Superior temporal gyrus (tissue), 1 donor: ENCODE results near the gene EFNA5.

Source experiments
- DNase-seq: peaks from one replicate; pipeline ENCODE4 v3.0.0-alpha.2; 2016; ENCODE audit errors: extremely low spot score

EFNA5 gene

GRCh38 chr5:107673039-107673367 lies 2.3 kb upstream of the EFNA5 start:
- DNase-seq = peak; percentile 52

DNA sequence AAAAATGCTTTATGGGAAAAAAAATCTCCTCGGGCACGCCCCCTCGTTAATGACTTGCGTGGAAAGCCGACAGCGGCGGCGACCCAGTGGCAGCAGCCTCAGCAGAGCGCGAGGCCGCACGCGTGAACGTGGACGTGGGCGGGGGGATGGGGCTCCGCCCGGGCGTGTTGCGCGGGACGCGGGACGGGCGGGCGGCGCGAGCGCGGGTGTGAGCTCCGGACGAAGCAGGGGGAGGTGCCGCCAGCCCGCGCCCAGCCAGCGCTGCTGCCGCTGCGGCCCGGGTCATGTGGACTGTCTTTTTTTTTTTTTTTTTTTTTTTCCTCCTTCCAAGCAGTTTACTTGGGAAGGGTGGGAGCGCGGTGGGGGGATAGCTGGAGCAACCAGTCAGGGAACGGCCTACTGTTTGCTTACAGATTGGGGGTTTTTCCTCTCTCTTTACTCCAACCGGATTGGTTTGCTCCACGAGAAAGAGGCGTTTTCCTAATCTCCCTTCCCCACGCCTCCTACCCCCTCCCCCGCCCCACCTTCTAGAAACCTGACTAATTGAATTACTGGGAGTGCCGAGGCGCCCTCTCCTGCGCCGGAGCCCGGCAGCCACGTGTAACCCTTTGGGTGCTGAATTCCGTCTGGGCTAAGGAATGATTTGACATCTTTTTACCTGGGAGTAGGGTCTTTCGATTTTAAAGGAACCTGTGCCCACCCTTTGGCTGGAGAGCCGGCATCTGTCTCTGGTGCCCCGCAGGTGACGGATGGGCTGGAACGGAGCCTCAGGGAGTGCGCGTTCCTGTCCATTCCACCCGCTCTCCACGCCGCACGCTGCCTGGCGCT lies 1.7 kb upstream of the EFNA5 start:
- peak; percentile 65 for DNase-seq

DNA sequence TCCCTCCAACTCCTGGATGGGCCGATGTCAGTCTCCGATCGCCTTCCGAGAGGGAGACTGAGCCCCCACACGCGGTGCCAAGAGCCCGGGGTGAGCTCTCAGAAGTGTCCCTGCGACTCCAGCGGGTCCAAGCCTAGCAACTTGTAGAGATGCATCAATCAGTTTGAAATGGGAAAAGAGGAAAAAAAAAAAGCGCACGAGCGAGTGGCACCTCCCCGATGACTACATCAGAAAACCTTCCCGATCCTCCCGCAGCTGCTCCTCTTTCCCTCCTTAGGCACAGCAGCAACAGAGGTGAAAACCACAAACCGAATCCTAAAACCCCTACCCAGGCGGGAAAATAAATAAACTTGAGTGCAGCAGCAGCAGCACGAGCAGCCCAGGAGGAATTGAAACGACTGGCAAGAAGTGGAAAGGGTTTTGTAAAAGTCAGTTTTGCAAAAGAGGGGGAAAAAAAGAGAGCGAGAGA lies 1.0 kb upstream of the EFNA5 start:
- peak; percentile 49 for DNase-seq

- DNase-seq = peak; percentile 16
Measured at GRCh38 chr5:107670087-107670931, 428 bp downstream of the EFNA5 start.

DNA sequence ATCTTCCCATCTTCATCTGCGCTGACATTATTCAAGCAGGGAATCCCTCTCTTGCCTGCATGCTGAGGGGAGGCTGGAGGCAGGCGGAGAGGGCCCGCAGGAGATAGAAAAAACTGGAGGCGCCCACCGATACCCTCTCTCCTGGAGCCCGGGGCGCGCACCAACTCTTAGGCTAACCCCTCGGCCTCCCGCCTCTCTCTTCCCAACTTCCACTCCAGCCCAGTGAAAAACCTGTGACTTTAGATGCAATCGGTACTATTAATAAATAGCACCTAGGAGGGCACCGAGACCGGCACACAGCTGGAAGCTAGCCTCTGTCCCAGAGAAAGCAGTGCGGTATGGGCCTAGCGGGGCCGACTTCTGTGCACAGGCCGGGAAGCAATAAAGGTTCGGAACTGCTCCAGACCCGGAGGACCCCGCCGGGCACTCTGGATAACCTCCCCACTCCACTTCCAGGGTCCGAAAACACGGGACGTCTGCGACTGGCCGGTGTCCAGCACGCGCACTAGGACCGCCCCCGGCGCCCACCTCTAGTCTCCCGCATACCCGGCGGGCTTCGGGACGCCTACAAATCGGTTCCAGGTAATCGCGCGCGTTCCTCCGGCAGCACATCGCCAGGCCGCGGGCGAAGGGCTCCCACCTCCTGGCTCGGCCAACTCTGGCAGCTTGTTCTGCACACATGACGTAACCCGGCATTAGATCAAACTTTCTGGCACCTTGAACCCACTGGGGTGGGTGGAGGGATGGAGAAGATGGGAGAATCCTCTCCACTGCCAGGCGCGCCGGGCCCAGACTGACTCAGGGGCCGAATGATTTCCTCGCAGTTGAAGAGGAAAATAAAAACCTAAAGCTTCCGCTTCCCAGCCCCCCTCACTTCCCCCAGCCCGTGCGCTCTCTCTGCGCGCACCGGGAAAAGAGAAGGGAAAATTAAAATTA lies 1.4 kb downstream of the EFNA5 start:
- DNase-seq = peak; percentile 19

DNA sequence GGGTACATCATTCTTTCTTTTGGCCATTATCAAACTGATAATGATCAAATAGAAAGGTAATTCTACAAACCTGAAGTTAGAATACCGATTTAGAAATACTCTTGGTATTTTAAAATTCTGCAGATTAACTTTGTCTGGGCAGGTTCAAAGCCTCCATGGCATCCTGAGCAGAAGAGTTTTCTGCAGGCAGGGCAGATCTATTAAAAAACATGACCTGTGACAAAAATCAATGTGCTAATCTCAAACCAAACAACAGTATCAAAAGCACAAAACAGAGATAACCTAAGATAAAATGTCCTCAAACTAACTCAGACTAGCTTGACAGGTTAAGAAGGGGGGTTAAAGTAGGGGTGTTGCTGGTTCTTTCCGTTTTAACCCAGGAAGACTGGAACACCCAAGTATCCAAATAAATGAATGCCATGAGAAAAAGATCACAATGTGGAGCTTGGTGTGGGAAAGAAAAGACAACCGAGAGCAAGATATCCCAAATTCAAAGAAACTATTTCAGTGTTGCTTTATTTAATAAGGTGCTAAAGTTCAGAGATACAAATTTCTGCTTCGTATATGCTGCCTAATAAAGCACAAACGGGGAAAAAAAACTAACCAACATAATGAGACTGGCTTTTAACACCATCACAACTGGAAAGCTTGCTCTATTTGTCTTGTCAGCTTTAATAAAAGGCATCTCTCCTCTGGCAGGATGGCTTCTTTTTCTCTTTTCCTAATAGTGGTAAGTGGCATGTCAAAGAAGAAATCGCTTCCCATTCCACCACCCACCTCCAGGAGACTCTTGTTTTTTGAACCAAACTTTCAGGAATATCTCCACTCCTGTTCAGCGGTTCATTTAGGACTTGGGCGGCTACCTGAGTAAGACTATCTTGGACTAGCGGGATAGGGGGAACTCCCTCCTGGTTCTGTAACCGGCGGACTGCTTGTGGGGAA lies 2.3 kb downstream of the EFNA5 start:
- DNase-seq = peak; percentile 40

- peak; percentile 19 for DNase-seq
Measured at GRCh38 chr5:107666051-107666655, 4.6 kb downstream of the EFNA5 start.

GRCh38 chr5:107665036-107665570 lies 5.6 kb downstream of the EFNA5 start:
- DNase-seq = peak; percentile 27

DNA sequence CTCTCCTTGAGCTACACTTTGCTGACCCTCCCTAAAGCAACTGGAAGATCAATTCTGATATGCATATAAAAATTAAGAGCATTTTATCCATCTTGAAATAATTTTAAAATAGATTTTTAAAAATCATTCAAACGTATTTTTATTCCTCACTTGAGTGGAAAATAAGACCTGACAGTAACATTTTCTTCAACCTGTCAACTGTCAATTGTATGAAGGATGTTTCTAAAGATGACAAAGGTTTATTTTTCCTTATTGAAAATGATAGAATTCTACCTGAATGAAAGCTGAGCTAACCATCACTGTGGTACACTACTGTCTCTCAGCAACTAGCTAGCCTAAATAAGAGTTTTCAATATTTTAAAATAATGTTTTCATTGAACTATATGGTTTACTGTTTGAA lies 7.0 kb downstream of the EFNA5 start:
- no peak for DNase-seq

DNA sequence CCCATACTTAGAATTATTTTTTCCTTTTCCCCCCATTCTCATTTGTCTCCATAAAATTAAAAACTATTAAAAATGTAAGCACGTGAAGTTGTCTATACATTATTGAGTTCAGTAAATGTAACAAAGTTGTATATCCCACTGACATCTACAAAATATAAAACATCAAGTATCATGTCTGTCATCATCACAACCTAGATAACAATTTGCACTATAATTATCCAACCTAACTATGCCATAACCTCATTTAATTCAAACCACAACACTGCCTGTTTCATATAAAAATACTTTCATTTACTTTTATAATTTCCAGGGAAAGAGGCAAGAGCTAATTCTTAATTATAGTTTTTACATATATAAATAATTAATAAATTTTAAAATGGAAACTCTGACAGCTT lies 9.1 kb downstream of the EFNA5 start:
- DNase-seq = no peak

GRCh38 chr5:107661038-107661649 lies 9.6 kb downstream of the EFNA5 start:
- DNase-seq = no peak

DNA sequence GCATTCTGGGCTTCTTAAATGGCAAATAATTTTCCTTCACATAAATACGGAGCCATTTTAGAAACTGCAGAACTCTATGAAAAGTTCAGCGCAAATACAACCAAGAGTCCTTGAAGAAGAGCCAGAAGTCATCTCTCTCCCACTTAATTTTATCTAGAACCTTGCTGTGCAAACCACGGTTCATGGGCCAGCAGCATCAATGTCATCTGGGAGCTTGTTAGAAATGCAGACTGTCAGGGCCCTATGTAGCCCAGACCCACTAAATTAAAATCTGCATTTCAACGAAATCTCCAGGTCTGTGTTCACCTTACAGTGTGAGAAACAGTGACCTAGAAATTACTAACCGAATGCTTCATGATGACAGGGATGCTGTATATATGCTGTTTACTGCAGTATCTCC lies 12.2 kb downstream of the EFNA5 start:
- DNase-seq = no peak

DNA sequence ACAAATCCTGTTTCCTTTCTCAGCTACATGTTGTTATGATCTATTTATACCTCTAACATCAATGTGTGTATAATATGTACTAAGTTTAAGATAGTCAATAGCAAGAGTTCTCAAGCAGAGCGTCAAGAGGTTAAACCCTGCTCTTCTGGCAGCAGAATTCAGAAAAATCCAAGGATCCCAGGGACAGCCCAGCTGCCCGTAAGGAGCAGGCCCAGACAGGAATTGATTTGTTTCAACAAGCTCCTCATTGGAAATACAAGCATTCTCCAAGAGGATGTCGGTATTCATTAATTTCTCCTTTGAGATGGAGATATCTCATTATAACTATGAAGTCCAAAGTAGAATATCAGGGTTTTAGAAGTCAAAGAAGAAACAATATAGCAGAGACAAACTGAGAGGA lies 14.9 kb downstream of the EFNA5 start:
- DNase-seq = no peak

- DNase-seq = no peak
Measured at GRCh38 chr5:107654827-107655226, 15.9 kb downstream of the EFNA5 start.

DNA sequence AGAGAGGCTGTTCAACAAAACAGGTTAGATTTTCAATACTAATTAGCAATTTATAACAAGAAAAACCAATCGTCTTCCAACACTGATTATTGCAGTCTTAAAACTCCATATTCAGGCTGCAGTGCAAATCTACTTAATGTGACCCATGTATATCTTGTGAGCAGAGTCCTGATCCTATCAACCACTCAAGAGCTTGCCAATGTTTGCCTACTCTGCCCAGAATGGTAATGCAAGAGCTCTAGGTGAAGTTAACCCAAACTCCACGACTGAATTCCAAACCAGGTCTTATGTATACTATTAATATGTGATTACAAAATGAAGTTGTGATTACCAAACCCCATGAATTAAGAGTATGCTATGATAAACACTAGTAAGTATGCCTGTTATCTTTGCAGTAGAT lies 17.1 kb downstream of the EFNA5 start:
- DNase-seq = no peak

GRCh38 chr5:107652839-107653607 lies 17.7 kb downstream of the EFNA5 start:
- no peak for DNase-seq

DNA sequence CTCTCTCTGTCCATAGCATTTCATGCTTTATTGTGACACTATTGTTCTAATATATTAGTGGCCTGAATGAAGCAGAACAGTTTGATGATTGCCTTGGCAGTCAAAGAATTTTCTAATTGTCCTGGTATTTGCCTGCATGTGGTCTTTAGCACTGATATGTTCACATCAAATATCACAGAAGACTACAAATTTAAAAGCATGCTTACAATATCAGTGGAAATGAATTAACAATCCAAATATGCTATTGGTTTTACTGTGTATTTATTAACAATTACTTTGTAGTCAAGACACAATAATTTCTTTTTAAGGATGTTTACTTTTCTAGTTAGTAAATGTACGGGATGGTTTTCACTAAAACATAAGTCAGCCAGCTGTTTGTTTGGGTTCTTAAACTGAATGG lies 18.3 kb downstream of the EFNA5 start:
- no peak for DNase-seq

DNA sequence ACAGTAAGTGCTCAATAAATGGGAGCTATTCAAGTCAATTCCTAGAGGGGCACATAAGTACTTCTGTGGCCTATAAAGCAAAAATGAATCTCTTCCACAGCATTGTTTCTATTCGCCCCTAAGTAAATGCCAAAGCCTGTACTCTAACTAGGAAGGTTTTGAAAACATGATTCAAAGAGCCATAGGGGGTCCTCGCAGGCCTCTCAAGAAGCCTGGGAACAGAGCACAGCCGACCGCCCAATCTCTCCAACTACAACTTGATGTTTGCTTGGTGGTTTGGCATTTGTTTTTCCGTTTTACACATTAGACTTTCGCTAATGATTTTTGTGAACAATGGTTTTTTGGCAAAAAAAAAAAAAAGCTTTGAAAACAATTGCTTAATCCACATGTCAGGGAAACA lies 19.4 kb downstream of the EFNA5 start:
- DNase-seq = no peak

DNA sequence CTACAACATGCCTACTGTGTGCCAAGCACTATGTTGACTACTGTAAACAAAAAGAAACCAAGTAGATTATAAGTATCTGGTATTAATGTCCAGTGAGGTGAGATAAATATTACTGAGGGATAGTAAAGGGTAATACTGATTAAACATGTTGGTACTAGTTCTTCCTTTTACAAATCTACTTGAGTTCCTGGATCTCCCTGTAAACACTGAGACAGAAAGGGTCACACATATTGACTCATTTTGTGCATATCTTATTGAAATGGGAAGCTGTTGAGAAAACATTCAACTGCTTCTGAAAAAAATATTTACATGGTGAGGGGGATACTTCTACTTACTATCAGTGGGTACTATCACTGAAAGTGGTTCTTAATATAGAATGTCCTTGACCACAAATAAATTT lies 24.3 kb downstream of the EFNA5 start:
- no peak for DNase-seq
